ENCODE results near the gene EP400.

- TF ChIP-seq POLR2A (IDR thresholded peaks at IDR 0.05; ENCODE audit: low read depth, low read length) (no peak), POLR2AphosphoS5 (IDR thresholded peaks at IDR 0.05; ENCODE audit: low read depth, low read length) (no peak), TAF1 (IDR thresholded peaks at IDR 0.05; ENCODE audit: low read depth, low read length) (no peak)
These were observed 38.5 kb downstream of the EP400 start for GRCh38 chr12:131988054-131988796.

All from GM12891 (cell line).